HG02884 (cell line): Measurements from ENCODE around the gene RCOR3.
"Not testable (repeated sequence)": the region's sequence is repeated elsewhere in the genome, so short reads cannot be mapped to it uniquely, and the experiment has no call there.

ENCODE experiments used
- ATAC-seq: cut with Tn5 transposase; IDR thresholded peaks from one replicate; pipeline ENCODE4 v1.9.1; 2021; ENCODE audit warnings: mild to moderate bottlenecking, moderate library complexity; ENCODE audit not compliant: unreplicated experiment

The RCOR3 gene

DNA sequence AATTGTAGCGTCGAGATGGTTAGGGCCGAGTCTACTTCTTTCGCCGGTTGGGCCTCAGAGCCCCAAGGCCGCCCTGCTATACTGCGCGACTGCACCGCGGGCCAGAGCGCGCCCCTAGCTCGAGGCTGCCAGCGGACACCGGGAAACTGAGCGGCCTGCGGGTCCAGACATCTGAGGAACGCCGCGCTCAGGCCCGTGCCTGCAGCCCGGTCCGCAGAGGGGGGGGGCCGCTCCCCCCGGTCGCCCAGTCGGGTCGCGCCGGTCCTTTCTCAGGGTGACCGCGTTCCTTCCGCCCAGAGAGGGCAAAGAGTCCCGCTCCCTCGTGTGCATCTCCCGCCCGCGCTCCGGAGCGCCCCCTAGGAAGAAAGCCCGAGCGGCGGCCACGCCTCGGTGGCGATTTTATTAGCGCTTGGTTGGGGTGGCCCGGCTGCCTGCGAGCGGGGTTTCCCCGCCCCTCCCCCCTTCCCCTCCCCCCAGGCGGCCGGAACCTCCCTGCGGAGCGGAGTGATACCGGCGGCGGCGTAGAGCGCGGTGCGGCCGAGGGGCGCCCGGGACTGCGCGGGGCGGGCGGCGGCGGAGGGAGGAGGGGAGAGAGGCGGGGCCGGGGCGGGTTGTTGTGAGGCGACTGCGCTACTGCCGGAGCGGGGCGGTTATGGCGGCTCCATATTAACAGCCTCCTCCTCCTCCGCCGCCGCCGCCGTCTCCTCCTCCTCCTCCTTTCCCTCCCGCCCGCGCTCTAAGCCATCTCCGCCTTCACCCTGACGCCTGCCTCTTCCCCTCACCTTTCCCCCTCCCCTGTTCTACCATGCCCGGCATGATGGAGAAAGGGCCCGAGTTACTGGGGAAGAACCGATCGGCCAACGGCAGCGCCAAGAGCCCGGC is at the start of gene RCOR3:
Gene RCOR3 (plus strand): TSS at position 611 of the 882 bp plus-strand sequence. CDS start 195 bp downstream, at position 806.
- peak; percentile 53 for ATAC-seq

DNA sequence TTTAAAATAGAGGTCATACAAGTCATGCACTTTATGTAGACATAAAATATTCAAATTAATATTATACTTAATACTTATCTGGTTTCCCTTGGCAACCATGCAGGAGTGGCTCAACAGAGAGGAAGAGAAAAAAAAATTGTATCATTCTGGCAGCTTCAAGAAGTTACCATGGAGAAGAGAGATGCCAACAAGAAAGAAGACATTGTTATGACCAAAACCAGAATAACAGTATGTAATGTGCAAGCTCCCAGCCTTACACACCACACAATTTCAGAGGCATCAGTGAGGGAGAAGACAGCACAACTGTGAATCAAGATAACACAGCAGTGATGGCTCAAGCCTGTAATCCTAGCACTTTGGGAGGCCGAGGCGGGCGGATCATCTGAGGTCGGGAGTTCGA is 49.1 kb upstream of the RCOR3 start:
- no peak for ATAC-seq

DNA sequence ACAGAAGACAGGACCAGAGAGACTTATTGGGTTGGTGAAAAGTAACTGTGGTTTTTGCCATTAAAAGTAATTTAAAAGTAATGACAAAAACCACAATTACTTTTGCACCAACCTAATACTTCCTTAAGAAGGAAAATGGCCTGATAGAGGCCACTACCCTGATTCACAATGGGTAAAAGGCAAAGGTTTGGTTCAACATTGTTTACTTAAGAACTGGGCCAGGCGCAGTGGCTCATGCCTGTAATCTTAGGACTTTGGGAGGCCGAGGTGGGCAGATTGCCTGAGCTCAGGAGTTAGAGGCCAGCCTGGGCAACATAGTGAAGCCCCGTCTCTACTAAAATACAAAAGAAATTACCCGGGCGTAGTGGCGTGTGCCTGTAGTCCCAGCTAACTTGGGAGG is 48.2 kb upstream of the RCOR3 start:
- ATAC-seq: no peak

DNA sequence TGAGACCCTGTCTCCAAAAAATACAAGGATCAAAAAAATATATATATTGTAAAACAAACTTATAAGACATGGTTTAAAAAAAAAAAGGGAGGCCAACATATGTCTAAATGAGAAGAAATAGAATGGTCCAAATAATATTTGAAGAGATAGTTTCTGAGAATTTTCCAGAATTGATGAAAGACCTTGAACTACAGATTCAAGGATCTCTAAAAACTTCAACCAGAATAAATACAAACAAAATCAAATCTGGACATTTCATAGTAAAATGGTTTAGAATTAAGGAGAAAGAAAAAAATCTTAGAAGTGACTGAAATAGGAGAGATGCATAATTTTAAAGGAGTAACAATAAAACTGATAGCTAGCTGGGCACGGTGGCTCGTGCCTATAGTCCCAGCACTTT is 45.5 kb upstream of the RCOR3 start:
- ATAC-seq: no peak

DNA sequence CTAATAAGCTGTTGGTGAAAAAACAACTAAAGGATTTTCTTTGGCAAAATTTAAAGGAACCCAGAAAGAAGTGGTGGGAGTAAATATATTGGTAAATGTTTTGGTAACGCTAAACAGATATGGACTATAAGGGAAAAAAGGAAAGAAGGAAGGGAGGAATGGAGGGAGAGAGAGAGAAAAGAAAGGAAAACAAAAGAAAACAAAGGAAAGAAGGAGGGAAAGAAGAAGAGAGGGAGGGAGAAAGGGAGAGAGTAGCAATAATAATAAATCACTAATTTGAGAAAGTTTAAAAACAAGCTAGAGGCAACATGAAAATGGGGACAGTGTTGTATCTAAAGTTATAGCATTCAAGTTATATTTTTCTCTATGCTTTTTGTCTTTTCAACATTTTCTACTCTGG is 43.6 kb upstream of the RCOR3 start:
- no peak for ATAC-seq

DNA sequence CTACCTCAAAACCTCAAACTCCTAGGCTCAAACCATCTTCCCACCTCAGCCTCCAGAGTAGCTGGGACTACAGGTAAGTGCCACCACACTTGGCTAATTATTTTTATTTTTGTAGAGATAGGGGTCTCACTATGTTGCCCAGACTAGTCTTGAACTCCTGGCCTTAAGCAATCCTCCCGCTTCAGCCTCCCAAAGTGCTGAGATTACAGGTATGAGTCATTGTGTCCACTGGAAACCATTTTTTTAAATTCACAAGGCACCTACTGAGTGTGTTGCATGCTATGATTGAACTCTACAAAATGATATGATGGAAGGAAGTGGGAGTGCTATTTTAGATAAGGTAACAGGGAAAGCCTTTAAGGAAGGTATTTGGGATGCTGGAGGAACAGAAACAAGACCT is 41.8 kb upstream of the RCOR3 start:
- no peak for ATAC-seq

DNA sequence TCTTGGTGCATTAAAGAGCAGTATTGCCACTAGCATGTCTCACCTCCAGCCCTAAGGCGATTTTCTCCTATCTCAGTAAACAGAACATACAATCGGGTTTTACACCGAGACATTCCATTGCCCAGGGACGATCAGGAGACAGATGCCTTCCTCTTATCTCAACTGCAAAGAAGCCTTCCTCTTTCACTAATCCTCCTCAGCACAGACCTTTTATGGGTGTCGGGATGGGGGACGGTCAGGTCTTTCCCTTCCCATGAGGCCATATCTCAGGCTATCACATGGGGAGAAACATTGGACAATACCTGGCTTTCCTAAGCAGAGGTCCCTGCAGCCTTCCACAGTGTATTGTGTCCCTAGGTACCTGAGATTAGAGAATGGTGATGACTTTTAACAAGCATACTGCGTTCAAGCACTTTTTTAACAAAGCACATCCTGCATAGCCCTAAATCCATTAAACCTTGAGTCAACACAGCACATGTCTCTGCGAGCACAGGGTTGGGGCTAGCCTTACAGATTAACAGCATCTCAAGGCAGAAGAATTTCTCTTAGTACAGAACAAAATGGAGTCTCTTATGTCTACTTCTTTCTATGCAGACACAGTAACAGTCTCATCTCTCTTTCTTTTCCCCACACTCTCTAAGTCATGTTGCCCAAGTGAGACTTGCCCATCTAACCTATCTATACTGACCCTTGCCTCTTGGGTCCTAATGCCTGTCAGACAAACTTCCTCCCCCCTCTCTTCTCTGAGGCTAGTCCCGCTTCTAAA is 36.5 kb upstream of the RCOR3 start:
- ATAC-seq: not testable (repeated sequence)

DNA sequence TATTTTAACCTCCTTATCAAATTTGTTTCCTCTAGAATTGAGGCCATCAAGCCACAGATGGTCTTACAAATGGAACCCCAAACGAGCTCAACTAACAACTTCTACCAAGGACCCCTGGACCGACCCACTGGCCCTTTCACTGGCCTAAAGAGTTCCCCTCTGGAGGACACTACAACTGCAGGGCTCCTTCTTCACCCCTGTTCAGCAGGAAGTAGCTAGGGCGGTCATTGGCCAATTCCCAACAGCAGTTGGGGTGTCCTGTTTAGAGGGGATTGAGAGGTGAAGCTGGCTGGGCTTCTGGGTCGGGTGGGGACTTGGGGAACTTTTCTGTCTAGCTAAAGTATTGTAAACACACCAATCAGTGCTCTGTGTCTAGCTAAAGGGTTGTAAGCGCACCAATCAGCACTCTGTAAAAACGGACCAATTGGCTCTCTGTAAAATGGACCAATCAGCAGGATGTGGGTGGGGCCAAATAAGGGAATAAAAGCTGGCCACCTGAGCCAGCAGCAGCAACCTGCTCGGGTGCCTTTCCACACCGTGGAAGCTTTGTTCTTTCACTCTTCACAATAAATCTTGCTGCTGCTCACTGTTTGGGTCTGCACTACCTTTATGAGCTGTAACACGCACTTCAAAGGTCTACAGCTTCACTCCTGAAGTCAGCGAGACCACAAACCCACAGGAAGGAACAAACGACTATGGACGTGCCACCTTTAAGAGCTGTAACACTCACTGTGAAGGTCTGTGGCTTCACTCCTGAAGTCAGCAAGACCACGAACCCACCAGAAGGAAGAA is 30.4 kb upstream of the RCOR3 start:
- not testable (repeated sequence) for ATAC-seq

DNA sequence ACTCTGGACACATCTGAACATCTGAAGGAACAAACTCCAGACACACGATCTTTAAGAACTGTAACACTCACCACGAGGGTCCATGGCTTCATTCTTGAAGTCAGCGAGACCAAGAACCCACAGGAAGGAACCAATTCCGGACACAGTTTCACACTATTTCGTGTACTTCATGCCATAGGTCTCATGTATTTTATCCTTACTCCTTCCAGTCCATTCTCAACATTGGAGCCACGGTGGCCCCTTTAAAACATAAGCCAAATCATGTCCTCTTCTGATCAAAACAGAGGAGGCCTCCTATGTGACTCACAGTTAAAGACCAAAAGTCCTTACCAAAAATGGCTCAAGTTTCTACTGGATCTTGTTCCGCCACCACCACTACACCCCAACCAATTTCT is 29.8 kb upstream of the RCOR3 start:
- no peak for ATAC-seq

DNA sequence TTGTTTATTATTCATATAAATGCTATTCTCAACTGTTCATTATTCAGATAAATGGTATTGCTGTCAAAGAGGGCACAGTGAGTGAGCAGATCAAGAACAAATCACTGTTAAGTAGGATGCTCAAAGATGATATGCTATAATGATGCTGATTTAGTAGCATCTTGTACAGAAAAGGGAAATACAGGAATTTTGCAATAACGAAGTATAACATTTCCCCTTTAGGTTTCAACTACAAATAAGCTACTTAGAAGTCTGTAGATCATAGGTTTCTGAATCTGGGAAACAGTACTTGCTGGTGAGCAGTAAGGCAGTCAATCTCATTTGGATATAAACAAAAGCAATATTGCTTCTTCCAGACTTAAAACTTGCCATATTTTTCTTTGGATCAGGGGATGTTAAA is 27.3 kb upstream of the RCOR3 start:
- no peak for ATAC-seq

DNA sequence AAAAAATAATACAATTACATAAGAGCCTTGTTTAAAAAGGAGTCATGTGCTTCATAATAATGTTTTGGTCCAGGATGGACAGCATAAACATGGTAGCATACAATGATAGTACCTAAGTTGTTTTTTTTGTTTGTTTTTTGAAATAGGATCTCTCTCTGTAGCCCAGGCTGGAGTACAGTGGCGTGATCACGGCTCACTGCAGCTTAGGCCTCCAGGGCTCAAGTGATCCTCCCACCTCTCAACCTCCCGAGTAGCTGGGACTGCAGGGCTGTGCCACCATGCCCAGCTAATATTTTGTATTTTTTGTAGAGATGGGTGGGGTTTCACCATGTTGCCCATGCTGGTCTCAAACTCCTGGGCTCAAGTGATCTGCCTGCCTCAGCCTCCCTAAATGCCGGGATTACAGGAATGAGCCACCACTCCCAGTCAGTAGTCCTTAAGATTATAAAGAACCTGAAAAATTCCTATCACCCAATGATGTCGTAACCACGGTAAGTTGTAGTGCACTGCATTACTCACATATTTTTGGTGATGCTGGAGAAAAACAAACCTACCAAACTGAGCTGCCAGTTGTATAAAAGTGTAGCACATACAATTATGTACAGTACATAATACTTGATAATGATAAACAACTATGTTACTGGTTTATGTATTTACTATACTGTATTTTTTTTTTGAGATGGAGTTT is 22.4 kb upstream of the RCOR3 start:
- no peak for ATAC-seq

DNA sequence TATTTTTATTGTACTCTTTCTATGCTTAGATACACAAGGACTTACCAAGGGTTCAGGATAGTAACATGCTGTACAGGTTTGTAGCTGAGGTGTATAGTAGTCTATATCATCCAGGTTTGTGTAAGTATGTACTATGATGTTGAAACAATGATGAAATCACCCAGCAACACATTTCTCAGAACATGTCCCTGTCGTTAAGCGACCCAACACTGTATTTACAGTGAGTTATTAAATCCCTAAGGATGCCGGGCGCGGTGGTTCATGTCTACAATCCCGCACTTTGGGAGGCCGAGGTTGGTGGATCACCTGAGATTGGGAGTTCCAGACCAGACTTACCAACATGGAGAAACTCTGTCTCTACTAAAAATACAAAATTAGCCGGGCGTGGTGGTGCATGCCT is 21.6 kb upstream of the RCOR3 start:
- no peak for ATAC-seq

DNA sequence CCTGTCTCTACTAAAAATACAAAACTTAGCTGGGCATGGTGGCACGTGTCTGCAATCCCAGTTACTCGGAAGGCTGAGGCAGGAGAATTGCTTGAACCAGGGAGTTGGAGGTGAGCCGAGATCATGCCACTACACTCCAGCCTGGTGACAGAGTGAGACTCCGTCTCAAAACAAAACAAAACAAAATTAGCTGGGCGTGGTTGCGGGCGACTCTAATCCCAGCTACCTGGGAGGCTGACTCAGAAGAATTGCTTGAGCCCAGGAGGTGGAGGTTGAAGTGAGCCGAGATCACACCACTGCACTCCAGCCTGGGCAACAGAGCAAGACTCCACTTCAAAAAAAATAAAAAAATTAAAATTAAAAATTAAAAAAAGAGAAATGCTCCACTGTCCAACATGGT is 18.6 kb upstream of the RCOR3 start:
- not testable (repeated sequence) for ATAC-seq

DNA sequence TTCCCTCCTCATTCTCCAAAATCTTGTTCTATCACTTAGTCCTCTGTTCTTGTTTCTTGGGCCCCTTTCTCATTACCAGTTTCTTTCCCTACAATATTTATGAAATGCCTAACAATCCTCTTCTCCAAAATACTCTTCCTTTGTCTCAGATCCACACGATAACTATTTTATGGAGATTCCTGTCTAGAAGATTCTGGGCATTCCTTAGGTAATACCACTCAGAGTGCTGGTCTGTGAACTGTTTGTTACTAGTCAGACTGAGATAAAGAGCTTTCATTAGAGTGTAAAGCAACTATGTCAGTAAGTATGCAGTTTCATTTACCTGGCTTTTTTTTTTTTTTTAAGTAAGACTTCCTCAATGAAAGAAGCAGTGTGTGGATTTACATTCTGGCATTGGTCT is 18.1 kb upstream of the RCOR3 start:
- ATAC-seq: no peak

DNA sequence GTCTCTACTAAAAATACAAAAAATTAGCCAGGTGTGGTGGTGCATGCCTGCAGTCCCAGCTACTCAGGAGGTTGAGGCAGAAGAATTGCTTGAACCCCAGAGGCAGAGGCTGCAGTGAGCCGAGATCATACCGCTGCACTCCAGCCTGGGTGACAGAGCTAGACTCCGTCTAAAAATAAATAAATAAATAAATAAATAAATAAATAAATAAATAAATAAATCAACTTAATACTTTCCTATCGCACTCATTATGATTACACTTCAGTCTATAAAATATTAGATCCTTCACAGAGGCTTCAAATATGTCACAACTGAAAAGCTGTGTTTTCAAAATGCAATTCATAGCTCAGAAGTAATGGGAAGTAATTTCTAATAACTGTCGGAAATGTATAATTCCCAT is 15.5 kb upstream of the RCOR3 start:
- not testable (repeated sequence) for ATAC-seq

DNA sequence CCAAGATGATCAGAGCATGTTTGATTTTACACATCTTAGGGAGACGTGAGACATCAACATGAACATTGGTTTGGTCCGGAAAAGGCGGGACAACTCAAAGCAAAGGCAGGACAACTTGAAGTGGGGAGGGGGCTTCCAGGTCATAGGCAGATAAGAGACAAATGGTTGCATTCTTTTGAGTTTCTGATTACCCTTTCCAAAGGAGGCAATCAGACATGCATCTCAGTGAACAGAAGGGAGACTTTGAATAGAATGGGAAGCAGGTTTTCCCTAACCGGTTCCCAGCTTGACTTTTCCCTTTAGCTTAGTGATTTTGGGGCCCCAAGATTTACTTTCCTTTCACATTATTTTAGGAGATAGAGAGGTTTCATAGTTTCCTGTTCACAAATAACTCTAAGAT is 12.6 kb upstream of the RCOR3 start:
- not testable (repeated sequence) for ATAC-seq

DNA sequence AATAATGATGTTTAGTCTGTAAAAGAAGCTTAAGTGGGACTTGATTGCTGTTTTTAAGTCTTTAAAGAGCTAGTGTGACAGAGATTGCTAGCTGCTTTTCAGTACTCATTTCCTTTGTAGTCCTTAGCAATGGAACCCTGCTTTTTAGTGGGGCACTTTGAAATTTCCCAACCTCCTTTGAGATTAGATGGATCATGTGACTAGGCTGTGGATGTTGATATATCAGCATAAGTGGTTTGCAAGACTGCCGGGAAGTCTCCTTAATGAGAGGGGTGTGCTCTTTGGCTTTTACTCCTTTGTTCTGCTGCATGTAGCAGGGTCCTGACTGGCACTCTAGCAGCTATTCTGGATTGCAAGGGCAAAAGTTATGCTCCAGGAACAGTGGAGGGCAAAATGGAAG is 11.2 kb upstream of the RCOR3 start:
- no peak for ATAC-seq

DNA sequence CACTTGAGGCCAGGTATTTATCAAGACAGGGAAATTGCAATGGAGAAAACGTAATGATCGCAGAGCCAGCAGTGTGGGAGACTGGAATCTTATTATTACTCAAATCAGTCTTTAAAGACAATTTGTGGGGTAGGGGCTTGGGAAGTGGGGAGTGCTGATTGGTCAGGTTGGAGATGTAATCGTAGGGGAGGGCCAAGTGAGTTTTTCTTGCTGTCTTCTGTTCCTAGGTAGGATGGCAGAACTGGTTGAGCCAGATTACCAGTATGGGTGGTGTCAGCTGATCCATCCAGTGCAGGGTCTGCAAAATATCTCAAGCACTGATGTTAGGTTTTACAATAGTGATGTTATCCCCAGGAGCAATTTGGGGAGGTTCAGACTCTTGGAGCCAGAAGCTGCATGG is 9.6 kb upstream of the RCOR3 start:
- ATAC-seq: not testable (repeated sequence)

DNA sequence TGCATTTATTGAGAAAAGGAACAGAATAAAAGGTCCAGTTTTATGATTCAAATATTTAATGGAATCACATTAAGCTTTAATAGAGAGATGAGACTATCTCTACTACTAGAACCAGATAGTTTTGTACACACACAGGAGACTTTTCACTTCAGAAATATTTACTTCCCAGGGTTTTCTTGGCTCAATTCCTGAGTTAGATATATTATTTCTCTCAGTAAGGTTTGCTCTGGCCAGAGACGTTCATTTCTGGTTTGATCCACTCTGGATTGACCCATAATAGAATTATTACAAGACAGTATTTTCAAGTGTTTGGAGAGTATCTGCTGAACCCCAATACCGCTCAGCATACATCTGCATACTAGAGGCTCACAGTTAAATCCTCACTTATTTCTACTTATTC is 1.3 kb upstream of the RCOR3 start:
- ATAC-seq: no peak

DNA sequence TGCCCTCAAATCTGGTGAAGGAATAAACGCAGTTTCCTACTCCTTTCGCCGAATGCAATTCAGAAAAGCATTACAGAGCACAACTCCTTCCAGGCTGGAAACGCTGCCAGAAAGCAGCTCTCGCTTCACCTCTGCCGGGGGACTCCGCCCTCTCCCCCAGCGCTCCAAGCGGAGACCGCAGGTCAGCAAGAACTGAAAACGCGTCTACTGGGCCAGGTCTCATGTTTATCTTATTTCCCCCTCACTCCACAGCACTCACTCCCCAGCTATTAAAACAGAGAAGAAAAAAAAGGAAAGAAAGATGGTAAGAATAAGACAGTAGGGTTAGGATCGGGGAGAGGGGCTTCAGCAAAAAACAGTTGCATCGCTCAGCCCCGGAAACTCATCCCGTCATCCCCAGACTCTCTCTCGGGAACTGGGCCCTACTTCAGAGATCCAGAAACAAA is 833 bp upstream of the RCOR3 start:
- peak; percentile 36 for ATAC-seq
